Vagina (tissue), 2 donors: ENCODE data around the gene GNAI2.

Experiments used
- CTCF ChIP-seq, 3 experiments: fragments of 450-650 bp in 2 of 3; fragments of 200-600 bp in 1 of 3; sonication (generic) in 1 of 3; IDR thresholded peaks; one replicate each; pipeline ENCODE4 v1.5.1; 2017 to 2019; ENCODE audit warnings: antibody characterized with exemption in 3 of 3, mild to moderate bottlenecking in 2 of 3, moderate library complexity in 2 of 3
- POLR2AphosphoS5 ChIP-seq, 2 donors: sonication (generic); formaldehyde crosslinking; IDR thresholded peaks; one replicate each; pipeline ENCODE4 v1.9.0; 2017; ENCODE audit warnings: antibody characterized with exemption in 2 of 2, mild to moderate bottlenecking in 2 of 2, low read depth in 1 of 2; ENCODE audit not compliant: insufficient read depth in 1 of 2

- TF ChIP-seq POLR2AphosphoS5 (IDR thresholded peaks at IDR 0.05; ENCODE audit: insufficient read depth in 1 of 2, low read depth in 1 of 2) (no peak), CTCF (IDR thresholded peaks at IDR 0.05) (no peak)
These were observed 23.5 kb downstream of the GNAI2 start for GRCh38 chr3:50259432-50260026.
